Lung (tissue), 12 donors: ENCODE measurements around the gene NPEPL1. TPM values are rescaled to one million over a fixed set of nuclear protein-coding genes. Genes with fewer than 3 reads are reported as not detected.

Experiments
- ATAC-seq: fragments of 200-7000 bp; cut with Tn5 transposase; one replicate; pipeline ENCODE4 v1.9.1; 2020; ENCODE audit warnings: moderate number of reproducible peaks; ENCODE audit not compliant: insufficient read depth, low FRiP score
- DNase-seq, 3 donors: peaks; one replicate each; pipeline ENCODE4 v3.0.0-alpha.2; 2013 to 2017
- H3K27ac ChIP-seq, 2 donors: one replicate each; pipeline ENCODE4 v1.5.1; 2013; ENCODE audit warnings: mild to moderate bottlenecking in 2 of 2, moderate library complexity in 2 of 2, control low read depth in 1 of 2, inconsistent platforms in 1 of 2, low read depth in 1 of 2, low read length in 1 of 2
- H3K27me3 ChIP-seq, 3 donors: one replicate each; pipeline ENCODE4 v1.5.1; 2013; ENCODE audit warnings: low read length in 2 of 3; ENCODE audit not compliant: control insufficient read depth in 3 of 3, insufficient read depth in 3 of 3
- H3K36me3 ChIP-seq, 4 donors: one replicate each; pipeline ENCODE4 v1.5.1; 2013; ENCODE audit warnings: low read length in 4 of 4, mild to moderate bottlenecking in 1 of 4, moderate library complexity in 1 of 4; ENCODE audit not compliant: control insufficient read depth in 4 of 4, insufficient read depth in 4 of 4
- H3K4me1 ChIP-seq, 5 donors: one replicate each; pipeline ENCODE4 v1.5.1; 2013; ENCODE audit warnings: low read length in 5 of 5, mild to moderate bottlenecking in 2 of 5, moderate library complexity in 1 of 5; ENCODE audit not compliant: control insufficient read depth in 5 of 5, insufficient read depth in 5 of 5
- H3K4me3 ChIP-seq: one replicate; pipeline ENCODE4 v1.5.1; 2013; ENCODE audit warnings: mild to moderate bottlenecking, control low read depth, moderate library complexity
- H3K9ac ChIP-seq, 2 donors: one replicate each; pipeline ENCODE4 v1.5.1; 2013; ENCODE audit warnings: low read length in 2 of 2, control low read depth in 1 of 2; ENCODE audit not compliant: insufficient read depth in 1 of 2
- H3K9me3 ChIP-seq, 4 donors: one replicate each; pipeline ENCODE4 v1.5.1; 2013; ENCODE audit warnings: low read length in 3 of 4, mild to moderate bottlenecking in 1 of 4, moderate library complexity in 1 of 4; ENCODE audit not compliant: control insufficient read depth in 4 of 4, insufficient read depth in 3 of 4
- WGBS, 2 donors: extraction: QIAGEN DNeasy Blood & Tissue Kit; methylation state at CpG; one replicate each; pipeline ENCODE4 v1.1.7; 2013; 5-methylcytosine and 5-hydroxymethylcytosine counted together
- polyA plus RNA-seq, 2 donors: library from polyadenylated mRNA; stranded (reverse); fragments of 200-250 nt; gene quantifications; one replicate each; pipeline ENCODE4 v1.2.1, GENCODE V29; 2013
- total RNA-seq, 2 donors: library from RNA; depleted of rRNA in 1 of 2; stranded (reverse); fragments of >200 nt in 1 of 2; gene quantifications; one replicate each; pipeline ENCODE4 v1.2.1, GENCODE V29; 2014 to 2021
- TF ChIP-seq, protein P1 (sequence below): IDR thresholded peaks from 2 replicates; pipeline ENCODE4 v1.5.1; 2012; ENCODE audit warnings: mild to moderate bottlenecking; ENCODE audit errors: control extremely low read depth, extremely low read depth
- donor health status: control.
- donor health status: control.
- donor health status: Bipolar disorder and iron deficiency.
- donor health status: healthy.
- donor health status: DM: yes; HTN: yes; CAD: no.

The NPEPL1 gene
- total and polyA plus RNA-seq, 4 donors: 24.3 to 46.2 (median 41.2) TPM

GRCh38 chr20:58669287-58670006 lies 23.2 kb upstream of the NPEPL1 start:
- peak overlapping the region in 1 of 2 donors; percentile 51 for H3K27ac ChIP-seq
- DNase-seq: peak in 2 of 3 donors; percentile 22 to 45

GRCh38 chr20:58670102-58670501 lies 22.5 kb upstream of the NPEPL1 start:
- Histone ChIP-seq H3K9me3 (no peaks in the 10 kb centered on the region), H3K27ac (no peak overlapping the region), H3K9ac (no peak overlapping the region), H3K27me3 (no peaks in the 10 kb centered on the region), H3K36me3 (peaks cover 26 to 49% (median 37%) of the 10 kb centered on the region in 4 donors), H3K4me1 (no peaks in the 10 kb centered on the region), H3K4me3 (no peak overlapping the region)
- no peak for DNase-seq
- ATAC-seq: no peak
- 81 to 87% methylated on average over 1 of the region's 1 CpG for WGBS, 2 donors
- TF ChIP-seq, protein P1, sequence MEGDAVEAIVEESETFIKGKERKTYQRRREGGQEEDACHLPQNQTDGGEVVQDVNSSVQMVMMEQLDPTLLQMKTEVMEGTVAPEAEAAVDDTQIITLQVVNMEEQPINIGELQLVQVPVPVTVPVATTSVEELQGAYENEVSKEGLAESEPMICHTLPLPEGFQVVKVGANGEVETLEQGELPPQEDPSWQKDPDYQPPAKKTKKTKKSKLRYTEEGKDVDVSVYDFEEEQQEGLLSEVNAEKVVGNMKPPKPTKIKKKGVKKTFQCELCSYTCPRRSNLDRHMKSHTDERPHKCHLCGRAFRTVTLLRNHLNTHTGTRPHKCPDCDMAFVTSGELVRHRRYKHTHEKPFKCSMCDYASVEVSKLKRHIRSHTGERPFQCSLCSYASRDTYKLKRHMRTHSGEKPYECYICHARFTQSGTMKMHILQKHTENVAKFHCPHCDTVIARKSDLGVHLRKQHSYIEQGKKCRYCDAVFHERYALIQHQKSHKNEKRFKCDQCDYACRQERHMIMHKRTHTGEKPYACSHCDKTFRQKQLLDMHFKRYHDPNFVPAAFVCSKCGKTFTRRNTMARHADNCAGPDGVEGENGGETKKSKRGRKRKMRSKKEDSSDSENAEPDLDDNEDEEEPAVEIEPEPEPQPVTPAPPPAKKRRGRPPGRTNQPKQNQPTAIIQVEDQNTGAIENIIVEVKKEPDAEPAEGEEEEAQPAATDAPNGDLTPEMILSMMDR: no peak

More at GRCh38 chr20:58669287-58670006, 23.2 kb upstream of the NPEPL1 start:
- Histone ChIP-seq H3K9ac (no peak overlapping the region), H3K36me3 (peaks cover 23 to 48% (median 34%) of the 10 kb centered on the region in 4 donors), H3K27me3 (no peaks in the 10 kb centered on the region), H3K4me1 (peaks cover 0 to 2% (median 0%) of the 10 kb centered on the region in 5 donors), H3K4me3 (no peak overlapping the region), H3K9me3 (no peaks in the 10 kb centered on the region)
- no peak for ATAC-seq
- TF ChIP-seq, protein P1: no peak
- 65 to 79% methylated on average over 16 of the region's 16 CpGs for WGBS, 2 donors

- 72 to 83% methylated on average over 4 of the region's 4 CpGs for WGBS, 2 donors
Measured at GRCh38 chr20:58670659-58671058, 21.9 kb upstream of the NPEPL1 start.

More at GRCh38 chr20:58670659-58671058, 21.9 kb upstream of the NPEPL1 start:
- no peak for DNase-seq
- Histone ChIP-seq H3K9ac (no peak overlapping the region), H3K36me3 (peaks cover 32 to 48% (median 39%) of the 10 kb centered on the region in 4 donors), H3K9me3 (no peaks in the 10 kb centered on the region), H3K4me1 (no peaks in the 10 kb centered on the region), H3K4me3 (no peak overlapping the region), H3K27me3 (no peaks in the 10 kb centered on the region), H3K27ac (no peak overlapping the region)
- TF ChIP-seq, protein P1: no peak
- ATAC-seq: no peak
